Neural cell (in vitro differentiated cells): ENCODE measurements around the gene KDELR1. TPM values are rescaled to one million over a fixed set of nuclear protein-coding genes. Genes with fewer than 3 reads are reported as not detected.
"Not testable (repeated sequence)": the region's sequence is repeated elsewhere in the genome, so short reads cannot be mapped to it uniquely, and the experiment has no call there.

Experiments used
- H2AFZ ChIP-seq: fragments of 200-600, 300-800 bp; sonication (generic), shearing (Covaris generic); 2 replicates; pipeline ENCODE4 v1.6.0; 2014; ENCODE audit warnings: low read depth, mild to moderate bottlenecking, antibody characterized with exemption, low read length, moderate library complexity
- H3F3A ChIP-seq: fragments of 200-600 bp; shearing (Covaris generic); 2 replicates; pipeline ENCODE4 v1.6.1; 2016; ENCODE audit warnings: mild to moderate bottlenecking, moderate library complexity, mixed read lengths, antibody characterized with exemption, low read length; ENCODE audit not compliant: insufficient read depth, poor library complexity, severe bottlenecking
- H3K27ac ChIP-seq: fragments of 200-600, 300-800 bp; sonication (generic), shearing (Covaris generic); 2 replicates; pipeline ENCODE4 v1.5.1; 2014; ENCODE audit warnings: mild to moderate bottlenecking, low read length, moderate library complexity
- H3K27me3 ChIP-seq: fragments of 300-800, 200-600 bp; sonication (generic), shearing (Covaris generic); 2 replicates; pipeline ENCODE4 v1.6.0; 2014; ENCODE audit warnings: mild to moderate bottlenecking, low read depth, low read length, moderate library complexity; ENCODE audit not compliant: insufficient read depth
- H3K36me3 ChIP-seq: fragments of 300-800, 200-600 bp; sonication (generic), shearing (Covaris generic); 2 replicates; pipeline ENCODE4 v1.5.1; 2014; ENCODE audit warnings: mild to moderate bottlenecking, antibody characterized with exemption, low read length, moderate library complexity; ENCODE audit not compliant: insufficient read depth
- H3K4me2 ChIP-seq: fragments of 300-800, 200-600 bp; sonication (generic), shearing (Covaris generic); 2 replicates; pipeline ENCODE4 v1.6.0; 2014; ENCODE audit warnings: mild to moderate bottlenecking, low read length
- H3K4me3 ChIP-seq: fragments of 300-800, 200-600 bp; sonication (generic), shearing (Covaris generic); 2 replicates; pipeline ENCODE4 v1.5.1; 2014; ENCODE audit warnings: mild to moderate bottlenecking, low read length, moderate library complexity
- H3K79me2 ChIP-seq: fragments of 200-600 bp; shearing (Covaris generic); replicated peaks from 2 replicates; pipeline ENCODE4 v1.6.0; 2014; ENCODE audit warnings: mild to moderate bottlenecking, low read length, moderate library complexity; ENCODE audit not compliant: insufficient read depth
- H3K9ac ChIP-seq: fragments of 300-800, 200-600 bp; sonication (generic), shearing (Covaris generic); 2 replicates; pipeline ENCODE4 v1.6.1; 2016; ENCODE audit warnings: mild to moderate bottlenecking, low read length, mixed read lengths
- H3K9me2 ChIP-seq: fragments of 200-600 bp; shearing (Covaris generic); 2 replicates; pipeline ENCODE4 v1.6.1; 2016; ENCODE audit warnings: mild to moderate bottlenecking, low read length, mixed read lengths; ENCODE audit not compliant: insufficient read depth
- H3K9me3 ChIP-seq: fragments of 200-600, 300-800 bp; sonication (generic), shearing (Covaris generic); 2 replicates; pipeline ENCODE4 v1.6.1; 2016; ENCODE audit warnings: mild to moderate bottlenecking, mixed run types, low read length, moderate library complexity, mixed read lengths
- H4K20me1 ChIP-seq: fragments of 200-600 bp; shearing (Covaris generic); 2 replicates; pipeline ENCODE4 v1.6.1; 2016; ENCODE audit warnings: mild to moderate bottlenecking, mixed run types; ENCODE audit not compliant: insufficient read depth
- CTCF ChIP-seq: fragments of 450-650 bp; IDR thresholded peaks from 2 replicates; pipeline ENCODE4 v1.5.1; 2014; ENCODE audit warnings: antibody characterized with exemption, mild to moderate bottlenecking, moderate library complexity; ENCODE audit not compliant: poor library complexity, severe bottlenecking
- EP300 ChIP-seq: fragments of 450-650 bp; conservative IDR thresholded peaks from 2 replicates; pipeline ENCODE4 v1.6.1; 2014; ENCODE audit warnings: antibody characterized with exemption, mild to moderate bottlenecking, moderate library complexity; ENCODE audit not compliant: poor library complexity, severe bottlenecking
- EZH2 ChIP-seq: fragments of 200-600, 300-800 bp; shearing (Covaris generic), sonication (generic); IDR thresholded peaks from 2 replicates; pipeline ENCODE4 v1.6.1; 2014; ENCODE audit warnings: antibody characterized with exemption, low read length, borderline replicate concordance, mild to moderate bottlenecking; ENCODE audit not compliant: insufficient read depth, poor library complexity, severe bottlenecking
- MXI1 ChIP-seq: fragments of 450-650 bp; conservative IDR thresholded peaks from 2 replicates; pipeline ENCODE4 v1.6.1; 2014; ENCODE audit warnings: antibody characterized with exemption, mild to moderate bottlenecking; ENCODE audit not compliant: poor library complexity, severe bottlenecking
- POLR2AphosphoS5 ChIP-seq: IDR thresholded peaks from 2 replicates; pipeline ENCODE4 v1.6.1; 2012
- RAD21 ChIP-seq: fragments of 450-650 bp; conservative IDR thresholded peaks from 2 replicates; pipeline ENCODE4 v1.6.1; 2014; ENCODE audit warnings: antibody characterized with exemption, mild to moderate bottlenecking, moderate library complexity
- REST ChIP-seq: IDR thresholded peaks from 2 replicates; pipeline ENCODE4 v1.6.1; 2012; ENCODE audit warnings: borderline replicate concordance
- SMC3 ChIP-seq: fragments of 450-650 bp; conservative IDR thresholded peaks from 2 replicates; pipeline ENCODE4 v1.6.1; 2014; ENCODE audit warnings: antibody characterized with exemption, mild to moderate bottlenecking, moderate library complexity; ENCODE audit not compliant: poor library complexity
- TAF1 ChIP-seq: IDR thresholded peaks from 2 replicates; pipeline ENCODE4 v1.6.1; 2012; ENCODE audit warnings: low read depth
- polyA plus RNA-seq: library from polyadenylated mRNA; depleted of rRNA; stranded (reverse); fragments of >200 nt; gene quantifications from 2 replicates; pipeline ENCODE4 v1.2.3, GENCODE V29; 2014

The KDELR1 gene
- polyA plus RNA-seq, 1 donor from 2014 or later, result 46.9 TPM

DNA sequence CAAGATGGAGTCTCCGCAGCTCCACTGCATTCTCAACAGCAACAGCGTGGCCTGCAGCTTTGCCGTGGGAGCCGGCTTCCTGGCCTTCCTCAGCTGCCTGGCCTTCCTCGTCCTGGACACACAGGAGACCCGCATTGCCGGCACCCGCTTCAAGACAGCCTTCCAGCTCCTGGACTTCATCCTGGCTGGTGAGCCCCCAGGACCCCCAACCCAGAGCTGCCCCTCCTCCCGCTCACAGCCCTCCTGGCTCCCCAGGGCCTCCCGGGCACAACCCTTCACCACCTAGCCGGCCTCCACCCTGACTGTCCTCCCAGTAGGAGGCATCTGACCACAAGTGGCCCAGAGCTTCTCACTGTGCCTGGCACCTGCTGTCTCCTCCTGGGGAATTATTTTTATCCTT lies 17.8 kb downstream of the KDELR1 start:
- no peaks in the 10 kb centered on the region for H3K79me2 ChIP-seq
- H2AFZ ChIP-seq, result no peak overlapping the region
- H3K9me3 ChIP-seq, result no peaks in the 10 kb centered on the region
- no peaks in the 10 kb centered on the region for H3F3A ChIP-seq
- H3K9me2 ChIP-seq, result no peaks in the 10 kb centered on the region
- no peaks in the 10 kb centered on the region for H4K20me1 ChIP-seq
- no peaks in the 10 kb centered on the region for H3K27me3 ChIP-seq
- no peaks in the 10 kb centered on the region for H3K36me3 ChIP-seq
- TF ChIP-seq EP300 (no peak), MXI1 (no peak), RAD21 (no peak), CTCF (no peak), REST (no peak), POLR2AphosphoS5 (no peak), SMC3 (no peak), TAF1 (no peak), EZH2 (no peak)
- no peak overlapping the region for H3K27ac ChIP-seq
- H3K9ac ChIP-seq, result no peak overlapping the region
- no peak overlapping the region for H3K4me2 ChIP-seq
- H3K4me3 ChIP-seq, result no peak overlapping the region

- Histone ChIP-seq H4K20me1 (no peaks in the 10 kb centered on the region), H3K9me3 (no peaks in the 10 kb centered on the region), H3F3A (no peaks in the 10 kb centered on the region), H3K27me3 (no peaks in the 10 kb centered on the region), H3K4me2 (no peak overlapping the region), H3K36me3 (no peaks in the 10 kb centered on the region), H3K79me2 (no peaks in the 10 kb centered on the region), H3K9ac (no peak overlapping the region), H3K4me3 (no peak overlapping the region), H3K27ac (no peak overlapping the region), H3K9me2 (no peaks in the 10 kb centered on the region), H2AFZ (no peak overlapping the region)
- TF ChIP-seq TAF1 (no peak), EP300 (no peak), POLR2AphosphoS5 (no peak), EZH2 (no peak), CTCF (no peak), SMC3 (no peak), MXI1 (no peak), REST (no peak)
Measured at GRCh38 chr19:48372904-48373303, 18.4 kb downstream of the KDELR1 start.

DNA sequence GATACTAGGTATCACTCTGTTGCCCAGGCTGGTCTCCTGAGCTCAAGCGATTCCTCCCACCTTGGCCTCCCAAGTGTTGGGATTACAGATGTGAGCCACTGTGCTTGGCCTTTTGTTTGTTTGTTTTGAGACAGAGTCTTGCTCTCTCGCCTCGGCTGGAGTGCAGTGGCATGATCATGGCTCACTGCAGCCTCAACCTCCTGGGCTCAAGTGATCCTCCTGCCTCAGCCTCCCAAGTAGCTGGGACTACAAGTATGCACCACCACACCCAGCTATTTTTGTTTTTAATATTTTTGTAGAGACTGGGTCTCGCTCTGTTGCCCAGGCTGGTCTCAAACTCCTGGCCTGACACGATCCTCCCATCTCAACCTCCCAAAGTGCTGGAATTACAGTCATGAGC lies 19.6 kb downstream of the KDELR1 start:
- H3K36me3 ChIP-seq, H3F3A ChIP-seq, H2AFZ ChIP-seq, H3K4me3 ChIP-seq, H4K20me1 ChIP-seq, H3K9ac ChIP-seq, H3K27ac ChIP-seq, H3K9me3 ChIP-seq, H3K4me2 ChIP-seq, H3K9me2 ChIP-seq, H3K79me2 ChIP-seq, H3K27me3 ChIP-seq: not testable (repeated sequence)
